Daoy (cell line): ENCODE measurements around the gene EBP. TPM values are rescaled to one million over a fixed set of nuclear protein-coding genes. Genes with fewer than 3 reads are reported as not detected.

ENCODE experiments used
- DNase-seq: peaks from one replicate; pipeline ENCODE4 v3.0.0-alpha.2; 2015; ENCODE audit warnings: low read depth
- total RNA-seq: library from RNA; depleted of rRNA; stranded (reverse); fragments of >200 nt; shearing (Covaris generic); gene quantifications from 2 replicates; pipeline ENCODE4 v1.2.3, GENCODE V29; 2014; rRNA removed

Gene EBP
- total RNA-seq, 1 experiment from 2014 or later, result 105 TPM

DNA sequence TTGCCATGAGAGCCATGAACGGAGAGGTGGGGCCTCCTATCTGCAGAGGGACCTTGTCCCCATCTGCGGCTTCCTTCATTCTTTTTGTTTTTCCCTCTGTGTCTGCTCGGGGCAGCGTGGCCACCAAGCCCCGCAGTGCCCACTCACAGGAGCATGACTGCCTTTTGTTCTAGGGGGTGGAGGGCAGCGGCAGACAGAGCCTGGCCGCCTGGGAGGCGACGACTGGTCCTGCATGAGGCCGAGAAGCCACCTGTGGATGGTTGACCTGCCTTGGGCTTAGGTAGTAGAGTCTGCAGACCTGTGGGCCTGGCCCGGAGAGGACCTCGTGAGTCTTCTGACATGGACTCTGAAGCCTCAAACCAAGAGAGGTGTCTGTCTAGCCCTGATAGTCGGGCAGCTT lies 54.0 kb downstream of the EBP start:
- DNase-seq, result no peak

DNA sequence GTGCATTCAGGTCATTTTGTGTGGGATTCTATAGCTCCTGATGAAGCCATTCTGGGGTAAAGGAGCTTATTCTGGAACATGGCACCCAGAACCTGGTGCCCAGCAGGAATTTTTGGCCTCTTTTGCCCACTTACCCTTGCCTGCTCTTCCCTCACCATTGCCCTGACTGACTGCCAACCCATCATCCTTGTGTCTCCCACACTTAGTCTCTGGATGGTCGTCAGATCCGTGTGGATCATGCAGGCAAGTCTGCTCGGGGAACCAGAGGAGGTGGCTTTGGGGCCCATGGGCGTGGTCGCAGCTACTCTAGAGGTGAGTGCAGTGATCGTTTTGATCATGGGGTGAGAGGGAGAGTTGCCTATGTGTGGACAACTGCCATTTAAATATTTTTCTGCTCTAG lies 54.5 kb downstream of the EBP start:
- no peak for DNase-seq

Other genes with a start within 250 kb of the EBP start
- 1.1 TPM in 1 of 2 replicates, not detected in the other for gene SSX3, start 165.1 kb upstream of the EBP start, total RNA-seq
- not detected in 2 replicates for gene SSX4, start 138.3 kb upstream of the EBP start, total RNA-seq
- not detected in 2 replicates for gene SSX4B, start 109.8 kb upstream of the EBP start, total RNA-seq
- gene SLC38A5, start 51.5 kb upstream of the EBP start, total RNA-seq, result 3.5 TPM in 1 of 2 replicates, not detected in the other
- gene FTSJ1, start 45.6 kb upstream of the EBP start, total RNA-seq, result 78.5 and 99.4 TPM in 2 replicates
- gene PORCN, start 12.8 kb upstream of the EBP start, total RNA-seq, result 10.2 and 17.1 TPM in 2 replicates
- gene TBC1D25, start 17.9 kb downstream of the EBP start, total RNA-seq, result 2.4 and 3.0 TPM in 2 replicates
- gene RBM3, start 52.7 kb downstream of the EBP start, total RNA-seq, result 142 and 159 TPM in 2 replicates
- gene WDR13, start 75.7 kb downstream of the EBP start, total RNA-seq, result 82.3 and 92.5 TPM in 2 replicates
- 0.57 TPM in 1 of 2 replicates, not detected in the other for gene WAS, start 162.0 kb downstream of the EBP start, total RNA-seq
- gene SUV39H1, start 174.9 kb downstream of the EBP start, total RNA-seq, result 14.3 and 20.7 TPM in 2 replicates
- not detected in 2 replicates for gene GLOD5, start 239.9 kb downstream of the EBP start, total RNA-seq